Measurements from ENCODE around the gene CLSTN2. TPM values are rescaled to one million over a fixed set of nuclear protein-coding genes. Genes with fewer than 3 reads are reported as not detected.

Gene CLSTN2
- total and polyA plus RNA-seq, 2 of the 13 experiments (the other 11 are each of a cell fraction or from before 2014, with no cell fraction given), result not detected

- ChIA-PET POLR2A (no interaction called here), CTCF (ENCODE audit: low intra/inter-chr PET ratio, low total read pairs) (no interaction called here)
- Histone ChIP-seq H3K9me3 (ENCODE audit: low read length) (no peaks in the 10 kb centered on the region), H3K4me2 (ENCODE audit: low read depth, low read length) (no peak overlapping the region), H3K4me3 (replicated peaks in 1 of 3; ENCODE audit: insufficient read depth in 1 of 3, low read depth in 2 of 3, low read length in 3 of 3) (no peak overlapping the region), H3K27ac (ENCODE audit: extremely low read length, insufficient read depth, low read length) (no peak overlapping the region), H2AFZ (ENCODE audit: low read length) (no peak overlapping the region), H3K27me3 (ENCODE audit: control insufficient read depth in 1 of 2, insufficient read depth in 2 of 2, low read length in 2 of 2) (no peaks in the 10 kb centered on the region), H3K9ac (ENCODE audit: insufficient read depth, low read depth, low read length) (no peak overlapping the region), H4K20me1 (ENCODE audit: insufficient read depth, low read length) (no peaks in the 10 kb centered on the region), H3K4me1 (ENCODE audit: insufficient read depth, low read length) (no peaks in the 10 kb centered on the region), H3K36me3 (replicated peaks in 1 of 2; ENCODE audit: control insufficient read depth in 1 of 2, insufficient read depth in 2 of 2, low read length in 2 of 2) (no peaks in the 10 kb centered on the region), H3K79me2 (ENCODE audit: insufficient read depth, low read length) (no peaks in the 10 kb centered on the region)
- TF ChIP-seq ZNF850 (CRISPR knock-in tag; conservative IDR thresholded peaks at IDR 0.05), result no peak
- no peak for TF ChIP-seq TFAP4 (IDR thresholded peaks at IDR 0.05; ENCODE audit: borderline replicate concordance, low read depth)
- TF ChIP-seq TRIM24 (CRISPR knock-in tag; IDR thresholded peaks at IDR 0.05), result no peak
- in situ Hi-C loops (cut with HindIII; ENCODE audit: extremely low pct_ligation_motif_present, low pct_unique_long_range_greater_than_20kb), result no loop called here
- WGBS (ENCODE audit: low lambda C conversion rate), result 2% methylated on average over 3 of the region's 3 CpGs
- FAIRE-seq (no peak), DNase-seq (ENCODE audit: low spot score) (no peak), ATAC-seq (no peak)
- intact Hi-C loops (cut with micrococcal nuclease; ENCODE audit: unreplicated experiment), result no loop called here
- no TSS peak for BruUV-seq (replicated peaks)
These were observed 459.6 kb downstream of the CLSTN2 start for GRCh38 chr3:140394488-140395133.

GRCh38 chr3:140395134-140396075, 460.4 kb downstream of the CLSTN2 start:
- in situ Hi-C loops (cut with HindIII; ENCODE audit: extremely low pct_ligation_motif_present, low pct_unique_long_range_greater_than_20kb) (no loop called here), intact Hi-C loops (cut with micrococcal nuclease; ENCODE audit: unreplicated experiment) (no loop called here)
- no peaks in the 10 kb centered on the region for H4K20me1 ChIP-seq (ENCODE audit: insufficient read depth, low read length)
- BruUV-seq (replicated peaks), result no TSS peak
- no peak overlapping the region for H2AFZ ChIP-seq (ENCODE audit: low read length)
- no peak for DNase-seq (ENCODE audit: low spot score)
- H3K36me3 ChIP-seq (replicated peaks in 1 of 2; ENCODE audit: control insufficient read depth in 1 of 2, insufficient read depth in 2 of 2, low read length in 2 of 2), result no peaks in the 10 kb centered on the region
- ATAC-seq, result no peak
- no peaks in the 10 kb centered on the region for H3K27me3 ChIP-seq (ENCODE audit: control insufficient read depth in 1 of 2, insufficient read depth in 2 of 2, low read length in 2 of 2)
- H3K27ac ChIP-seq (ENCODE audit: extremely low read length, insufficient read depth, low read length), result no peak overlapping the region
- FAIRE-seq, result no peak
- H3K9me3 ChIP-seq (ENCODE audit: low read length), result no peaks in the 10 kb centered on the region
- POLR2A ChIA-PET, result no interaction called here
- H3K79me2 ChIP-seq (ENCODE audit: insufficient read depth, low read length), result no peaks in the 10 kb centered on the region
- 28% methylated on average over 3 of the region's 5 CpGs for WGBS (ENCODE audit: low lambda C conversion rate)
- no peak overlapping the region for H3K4me2 ChIP-seq (ENCODE audit: low read depth, low read length)
- CTCF ChIA-PET (ENCODE audit: low intra/inter-chr PET ratio, low total read pairs), result no interaction called here
- H3K4me3 ChIP-seq (replicated peaks in 1 of 3; ENCODE audit: insufficient read depth in 1 of 3, low read depth in 2 of 3, low read length in 3 of 3), result no peak overlapping the region
- no peak overlapping the region for H3K9ac ChIP-seq (ENCODE audit: insufficient read depth, low read depth, low read length)
- no peaks in the 10 kb centered on the region for H3K4me1 ChIP-seq (ENCODE audit: insufficient read depth, low read length)
- TF ChIP-seq ELK4 (CRISPR knock-in tag; IDR thresholded peaks at IDR 0.05; ENCODE audit: borderline replicate concordance) (no peak), ZMYM3 (CRISPR knock-in tag; IDR thresholded peaks at IDR 0.05) (no peak), ZHX2 (IDR thresholded peaks at IDR 0.05; ENCODE audit: low read depth) (no peak), ZHX2 (CRISPR knock-in tag; IDR thresholded peaks at IDR 0.05; ENCODE audit: borderline replicate concordance) (no peak)
